GM13976 (cell line): Measurements from ENCODE around the gene SNX9.
"Not testable (repeated sequence)": the region's sequence is repeated elsewhere in the genome, so short reads cannot be mapped to it uniquely, and the experiment has no call there.

Experiments
- DNase-seq: peaks from one replicate; pipeline ENCODE4 v3.0.0; 2012; ENCODE audit warnings: low spot score
- CTCF ChIP-seq: IDR thresholded peaks from 2 replicates; pipeline ENCODE4 v1.5.1; 2012; ENCODE audit warnings: borderline replicate concordance, mild to moderate bottlenecking; ENCODE audit not compliant: insufficient read depth; ENCODE audit errors: extremely low read depth, missing control alignments, control extremely low read depth
- in situ Hi-C: fragments of 300-500 bp; cut with MboI; formaldehyde crosslinking; loops from one replicate; pipeline ENCODE4 v1.12.0; 2022; ENCODE audit warnings: low sequenced_read_pairs, mixed read lengths, inconsistent platforms; ENCODE audit not compliant: unreplicated experiment

Gene SNX9

DNA sequence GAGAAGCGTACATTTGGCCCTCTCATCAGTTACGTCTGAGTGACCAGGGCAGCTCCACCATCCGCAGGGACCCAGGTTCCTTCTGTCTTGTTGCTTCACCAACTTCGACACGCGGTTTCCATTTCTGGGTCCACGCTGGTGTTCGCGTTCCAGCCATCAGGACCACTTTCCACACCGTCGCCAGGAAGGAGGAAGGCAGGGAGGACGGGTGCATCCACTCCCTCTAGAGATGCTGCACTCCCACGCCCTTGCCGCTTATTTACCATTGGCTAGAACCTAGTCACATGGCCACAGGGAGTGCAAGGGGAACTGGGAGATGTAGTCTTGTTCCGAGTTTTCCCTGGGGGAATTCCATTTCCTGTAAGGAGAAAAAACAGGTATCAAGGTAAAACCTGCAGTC, 33.2 kb upstream of the SNX9 start:
- DNase-seq, result no peak
- in situ Hi-C loops, result no loop called here
- no peak for TF ChIP-seq CTCF

DNA sequence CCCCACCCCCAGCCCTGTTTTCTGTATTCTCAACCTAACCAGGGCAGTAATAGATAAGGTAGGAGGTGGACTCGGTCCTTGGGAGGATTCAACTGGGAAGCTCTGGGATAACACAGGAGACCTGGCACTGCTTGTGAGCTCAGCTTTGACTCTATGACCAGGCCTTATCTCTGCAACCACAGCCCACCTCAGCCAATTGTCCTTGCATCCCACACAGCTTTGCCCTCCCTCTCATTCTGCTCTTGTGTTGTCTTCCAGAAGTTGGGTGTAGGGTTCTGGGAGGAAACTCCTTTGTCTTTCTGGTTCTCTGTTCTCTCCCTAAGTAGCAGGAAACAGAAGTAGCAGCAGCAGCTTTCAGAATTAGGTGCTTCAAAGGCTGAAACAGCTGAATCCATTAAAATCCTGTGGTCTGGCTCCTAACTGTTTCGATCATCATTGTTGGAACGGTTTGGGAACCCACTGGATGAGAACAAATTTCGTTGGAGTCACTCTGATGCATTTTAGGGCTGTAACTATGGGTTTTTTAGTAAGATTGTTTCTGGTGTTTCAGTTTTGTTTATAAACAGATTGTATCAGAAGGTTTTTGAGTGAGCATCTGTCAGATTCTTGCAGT, 32.4 kb upstream of the SNX9 start:
- DNase-seq, result no peak
- in situ Hi-C loops, result no loop called here
- no peak for TF ChIP-seq CTCF

DNA sequence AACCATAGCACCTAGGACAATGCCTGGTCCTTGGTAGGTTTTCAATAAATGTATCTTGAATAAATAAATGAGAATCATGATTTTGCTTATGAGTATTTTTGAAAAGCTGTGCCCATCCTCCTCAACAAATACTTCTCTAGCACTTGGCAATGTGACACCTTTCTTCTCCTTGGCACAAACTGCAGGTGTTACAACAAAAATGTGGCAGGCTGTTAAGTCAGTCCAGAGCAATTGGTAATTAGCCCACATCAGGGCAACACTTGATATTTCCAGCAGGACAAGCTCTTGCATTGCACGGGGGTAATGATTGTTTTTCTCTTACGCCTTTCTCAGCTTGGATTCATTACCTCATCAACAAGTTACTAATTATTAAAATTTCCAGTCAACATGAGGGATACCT, 31.6 kb upstream of the SNX9 start:
- in situ Hi-C loops, result no loop called here
- no peak for DNase-seq
- TF ChIP-seq CTCF, result no peak

- in situ Hi-C loops, result no loop called here
- DNase-seq, result no peak
- no peak for TF ChIP-seq CTCF
Measured at GRCh38 chr6:157792671-157793070, 30.4 kb upstream of the SNX9 start.

DNA sequence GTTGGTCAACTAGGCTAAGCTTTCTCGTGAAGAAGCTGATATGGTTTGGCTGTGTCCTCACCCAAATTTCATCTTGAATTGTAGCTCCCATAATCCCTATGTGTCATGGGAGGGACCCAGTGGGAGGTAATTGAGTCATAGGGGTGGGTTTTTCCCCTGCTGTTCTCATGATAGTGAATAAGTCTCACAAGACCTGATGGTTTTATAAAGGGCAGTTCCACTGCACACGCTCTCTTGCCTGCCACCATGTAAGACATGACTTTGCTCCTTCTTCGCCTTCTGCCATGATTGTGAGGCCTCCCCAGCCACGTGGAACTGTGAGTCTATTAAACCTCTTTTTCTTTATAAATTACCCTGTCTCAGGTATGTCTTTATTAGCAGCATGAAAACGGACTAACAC, 29.0 kb upstream of the SNX9 start:
- in situ Hi-C loops, DNase-seq: not testable (repeated sequence)

DNA sequence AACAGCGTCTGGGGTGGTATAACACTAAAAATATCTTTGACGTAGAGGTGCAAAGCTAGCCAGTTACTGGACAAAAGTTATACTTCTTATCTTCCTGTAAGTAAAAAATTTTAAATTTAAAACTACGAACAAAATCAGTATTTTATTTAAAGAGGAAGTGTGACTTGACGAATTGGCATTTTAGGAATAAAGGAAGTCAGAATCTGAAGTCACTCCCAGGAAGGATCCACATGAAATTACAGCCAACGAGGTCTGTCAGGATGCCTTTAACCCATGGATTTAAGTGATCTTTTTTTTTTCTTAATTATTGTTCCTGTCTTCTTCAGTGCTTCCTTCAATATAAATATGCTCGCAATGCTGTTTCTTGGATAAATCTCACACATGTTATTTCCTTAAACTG, 27.2 kb upstream of the SNX9 start:
- no peak for DNase-seq
- no peak for TF ChIP-seq CTCF
- in situ Hi-C loops, result no loop called here

DNA sequence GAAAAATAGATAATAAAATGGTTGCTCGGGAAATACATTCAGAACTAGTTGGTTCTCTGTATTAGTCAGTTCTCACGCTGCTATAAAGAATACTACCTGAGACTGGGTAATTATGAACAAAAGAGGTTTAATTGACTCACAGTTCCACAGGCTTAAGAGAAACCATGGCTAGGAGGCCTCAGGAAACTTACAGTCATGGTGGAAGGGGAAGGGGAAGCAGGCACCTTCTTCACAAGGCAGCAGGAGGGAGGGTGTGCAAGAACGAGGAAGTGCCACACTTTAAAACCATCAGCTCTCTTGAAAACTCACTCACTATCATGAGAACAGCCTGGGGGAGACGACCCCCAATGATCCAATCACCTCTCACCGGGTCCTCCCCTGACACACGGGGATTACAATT, 24.2 kb upstream of the SNX9 start:
- in situ Hi-C loops, result no loop called here
- TF ChIP-seq CTCF, result no peak
- no peak for DNase-seq

- DNase-seq, in situ Hi-C loops: not testable (repeated sequence)
Measured at GRCh38 chr6:157799561-157799960, 23.5 kb upstream of the SNX9 start.
